KG1 (cell line): Measurements from ENCODE around the gene COX19.
"Not testable (repeated sequence)": the region's sequence is repeated elsewhere in the genome, so short reads cannot be mapped to it uniquely, and the experiment has no call there.

Experiments used
- DNase-seq: peaks from one replicate; lab custom pipeline; 2025; lab: John Stamatoyannopoulos, UW

COX19 gene

GRCh38 chr7:1010226-1010625 is 34.9 kb upstream of the COX19 start:
- DNase-seq: no peak

GRCh38 chr7:1009747-1010146 is 34.4 kb upstream of the COX19 start:
- DNase-seq: no peak

GRCh38 chr7:1008733-1009363 is 33.5 kb upstream of the COX19 start:
- DNase-seq: no peak

- DNase-seq: no peak
These were observed 32.6 kb upstream of the COX19 start for GRCh38 chr7:1007901-1008300.

- DNase-seq: no peak
These were observed 30.0 kb upstream of the COX19 start for GRCh38 chr7:1005303-1005702.

GRCh38 chr7:1004018-1004852 is 28.9 kb upstream of the COX19 start:
- DNase-seq: no peak

- not testable (repeated sequence) for DNase-seq
These were observed 27.1 kb upstream of the COX19 start for GRCh38 chr7:1002445-1002844.

- not testable (repeated sequence) for DNase-seq
These were observed 26.7 kb upstream of the COX19 start for GRCh38 chr7:1002026-1002425.

- DNase-seq: not testable (repeated sequence)
These were observed 25.9 kb upstream of the COX19 start for GRCh38 chr7:1001069-1001770.

- no peak for DNase-seq
These were observed 24.9 kb upstream of the COX19 start for GRCh38 chr7:999941-1000935.

- DNase-seq: no peak
These were observed 24.0 kb upstream of the COX19 start for GRCh38 chr7:999149-999879.

- DNase-seq: no peak
These were observed 22.4 kb upstream of the COX19 start for GRCh38 chr7:997404-998395.

GRCh38 chr7:996079-996872 is 20.9 kb upstream of the COX19 start:
- no peak for DNase-seq

GRCh38 chr7:995571-995970 is 20.2 kb upstream of the COX19 start:
- DNase-seq: no peak

- no peak for DNase-seq
These were observed 19.4 kb upstream of the COX19 start for GRCh38 chr7:994592-995308.

- DNase-seq: peak; percentile 61
These were observed 17.6 kb upstream of the COX19 start for GRCh38 chr7:992709-993607.
